Neural progenitor cell (in vitro differentiated cells): Measurements from ENCODE around the gene SV2B.

Experiments
- EZH2 ChIP-seq: fragments of 200-600 bp; sonication (generic); IDR thresholded peaks from 2 replicates; pipeline ENCODE4 v1.6.1; 2017; ENCODE audit warnings: antibody characterized with exemption, mild to moderate bottlenecking, moderate library complexity
- TF ChIP-seq, protein P1 (sequence below): fragments of 200-600 bp; sonication (generic); IDR thresholded peaks from 2 replicates; pipeline ENCODE4 v1.5.1; 2017; ENCODE audit warnings: antibody characterized with exemption, mild to moderate bottlenecking

GRCh38 chr15:91278951-91279350 is 178.9 kb downstream of the SV2B start:
- TF ChIP-seq, protein P1, sequence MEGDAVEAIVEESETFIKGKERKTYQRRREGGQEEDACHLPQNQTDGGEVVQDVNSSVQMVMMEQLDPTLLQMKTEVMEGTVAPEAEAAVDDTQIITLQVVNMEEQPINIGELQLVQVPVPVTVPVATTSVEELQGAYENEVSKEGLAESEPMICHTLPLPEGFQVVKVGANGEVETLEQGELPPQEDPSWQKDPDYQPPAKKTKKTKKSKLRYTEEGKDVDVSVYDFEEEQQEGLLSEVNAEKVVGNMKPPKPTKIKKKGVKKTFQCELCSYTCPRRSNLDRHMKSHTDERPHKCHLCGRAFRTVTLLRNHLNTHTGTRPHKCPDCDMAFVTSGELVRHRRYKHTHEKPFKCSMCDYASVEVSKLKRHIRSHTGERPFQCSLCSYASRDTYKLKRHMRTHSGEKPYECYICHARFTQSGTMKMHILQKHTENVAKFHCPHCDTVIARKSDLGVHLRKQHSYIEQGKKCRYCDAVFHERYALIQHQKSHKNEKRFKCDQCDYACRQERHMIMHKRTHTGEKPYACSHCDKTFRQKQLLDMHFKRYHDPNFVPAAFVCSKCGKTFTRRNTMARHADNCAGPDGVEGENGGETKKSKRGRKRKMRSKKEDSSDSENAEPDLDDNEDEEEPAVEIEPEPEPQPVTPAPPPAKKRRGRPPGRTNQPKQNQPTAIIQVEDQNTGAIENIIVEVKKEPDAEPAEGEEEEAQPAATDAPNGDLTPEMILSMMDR, result no peak
- no peak for TF ChIP-seq EZH2
